Fibroblast of lung (primary cell): ENCODE measurements around the gene GYPC.

Experiments used
- EZH2 ChIP-seq: IDR thresholded peaks from 2 replicates; pipeline ENCODE4 v1.5.1; 2012; ENCODE audit warnings: low read length, control low read depth, mild to moderate bottlenecking; ENCODE audit errors: missing control alignments
- TF ChIP-seq, protein P1 (sequence below), 2 donors: IDR thresholded peaks in 1 of 2; conservative IDR thresholded peaks in 1 of 2; 1 replicate in 1 of 2; 2 replicates in 1 of 2; pipeline ENCODE4 v1.5.1; 2011 to 2012; ENCODE audit warnings: low read length in 2 of 2, control low read depth in 1 of 2, inconsistent platforms in 1 of 2, low read depth in 1 of 2, mild to moderate bottlenecking in 1 of 2

DNA sequence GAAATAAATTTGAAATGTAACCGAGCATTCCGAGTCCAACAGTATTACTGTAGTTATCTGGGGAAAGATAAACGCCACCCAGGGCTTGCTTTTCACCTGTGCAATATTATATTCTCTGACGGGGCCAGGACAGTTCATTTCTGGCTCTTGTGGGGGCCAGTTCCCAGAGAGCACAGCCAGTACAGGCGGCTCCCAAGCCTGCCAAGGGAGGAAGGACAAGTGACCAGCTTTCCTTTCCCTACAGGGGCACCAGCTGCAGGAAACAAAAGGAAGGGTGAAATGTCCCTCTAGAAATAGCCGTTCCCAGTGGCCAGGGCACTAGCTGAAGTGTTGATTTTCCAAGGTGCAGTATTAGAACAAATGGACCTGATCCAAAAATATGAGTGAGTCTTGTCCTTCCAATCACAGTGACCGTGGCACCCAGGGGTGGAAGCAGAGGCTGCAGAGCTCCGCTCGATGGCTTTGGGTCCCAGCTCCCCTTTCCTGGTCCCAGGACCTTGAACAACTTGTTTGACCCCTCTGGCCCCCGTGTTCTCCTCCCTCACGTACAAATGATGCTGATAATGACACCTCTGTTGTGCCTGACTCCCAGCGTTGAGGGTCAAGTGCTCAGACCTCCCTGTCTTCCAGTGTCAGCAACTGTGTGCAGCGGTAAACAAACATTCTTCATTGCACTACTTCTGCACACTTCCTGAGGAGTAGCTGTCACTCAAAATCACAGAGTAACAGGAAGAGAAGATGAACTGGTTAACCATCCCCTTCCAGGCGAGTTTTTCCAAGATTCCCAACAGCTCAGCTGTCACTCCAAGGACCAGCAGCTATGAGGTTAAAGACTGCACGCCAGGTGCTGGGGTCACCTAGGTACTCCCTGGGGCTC is 40.9 kb downstream of the GYPC start:
- TF ChIP-seq, protein P1, sequence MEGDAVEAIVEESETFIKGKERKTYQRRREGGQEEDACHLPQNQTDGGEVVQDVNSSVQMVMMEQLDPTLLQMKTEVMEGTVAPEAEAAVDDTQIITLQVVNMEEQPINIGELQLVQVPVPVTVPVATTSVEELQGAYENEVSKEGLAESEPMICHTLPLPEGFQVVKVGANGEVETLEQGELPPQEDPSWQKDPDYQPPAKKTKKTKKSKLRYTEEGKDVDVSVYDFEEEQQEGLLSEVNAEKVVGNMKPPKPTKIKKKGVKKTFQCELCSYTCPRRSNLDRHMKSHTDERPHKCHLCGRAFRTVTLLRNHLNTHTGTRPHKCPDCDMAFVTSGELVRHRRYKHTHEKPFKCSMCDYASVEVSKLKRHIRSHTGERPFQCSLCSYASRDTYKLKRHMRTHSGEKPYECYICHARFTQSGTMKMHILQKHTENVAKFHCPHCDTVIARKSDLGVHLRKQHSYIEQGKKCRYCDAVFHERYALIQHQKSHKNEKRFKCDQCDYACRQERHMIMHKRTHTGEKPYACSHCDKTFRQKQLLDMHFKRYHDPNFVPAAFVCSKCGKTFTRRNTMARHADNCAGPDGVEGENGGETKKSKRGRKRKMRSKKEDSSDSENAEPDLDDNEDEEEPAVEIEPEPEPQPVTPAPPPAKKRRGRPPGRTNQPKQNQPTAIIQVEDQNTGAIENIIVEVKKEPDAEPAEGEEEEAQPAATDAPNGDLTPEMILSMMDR (conservative IDR thresholded peaks at IDR 0.05 in 1 of 2, IDR thresholded peaks at IDR 0.05 in 1 of 2; ENCODE audit: low read depth in 1 of 2, low read length in 2 of 2) = no peak
- TF ChIP-seq EZH2 = no peak
